Measurements from ENCODE around the gene TBL1X.

- no peak for TF ChIP-seq POLR2A (IDR thresholded peaks at IDR 0.05)
- no peak for TF ChIP-seq CTCF (IDR thresholded peaks at IDR 0.05)
Measured at GRCh38 chrX:9676738-9677097, 211.9 kb downstream of the TBL1X start.
